MM.1S (cell line): ENCODE results near the gene SNX19.

Experiments
- EZH2 ChIP-seq: fragments of 300-600 bp; sonication (generic); optimal IDR thresholded peaks from 2 replicates; pipeline ENCODE3; 2017; ENCODE audit warnings: low read depth, mild to moderate bottlenecking, antibody characterized with exemption, low read length, mixed read lengths
- EZH2phosphoT487 ChIP-seq: fragments of 300-600 bp; sonication (generic); IDR thresholded peaks from 2 replicates; pipeline ENCODE4 v1.6.1; 2018; ENCODE audit warnings: antibody characterized with exemption, low read length
- TF ChIP-seq, protein P1 (sequence below): fragments of 300-600 bp; sonication (generic); IDR thresholded peaks from 2 replicates; pipeline ENCODE4 v1.5.1; 2016; ENCODE audit warnings: antibody characterized with exemption, low read length, mixed read lengths

DNA sequence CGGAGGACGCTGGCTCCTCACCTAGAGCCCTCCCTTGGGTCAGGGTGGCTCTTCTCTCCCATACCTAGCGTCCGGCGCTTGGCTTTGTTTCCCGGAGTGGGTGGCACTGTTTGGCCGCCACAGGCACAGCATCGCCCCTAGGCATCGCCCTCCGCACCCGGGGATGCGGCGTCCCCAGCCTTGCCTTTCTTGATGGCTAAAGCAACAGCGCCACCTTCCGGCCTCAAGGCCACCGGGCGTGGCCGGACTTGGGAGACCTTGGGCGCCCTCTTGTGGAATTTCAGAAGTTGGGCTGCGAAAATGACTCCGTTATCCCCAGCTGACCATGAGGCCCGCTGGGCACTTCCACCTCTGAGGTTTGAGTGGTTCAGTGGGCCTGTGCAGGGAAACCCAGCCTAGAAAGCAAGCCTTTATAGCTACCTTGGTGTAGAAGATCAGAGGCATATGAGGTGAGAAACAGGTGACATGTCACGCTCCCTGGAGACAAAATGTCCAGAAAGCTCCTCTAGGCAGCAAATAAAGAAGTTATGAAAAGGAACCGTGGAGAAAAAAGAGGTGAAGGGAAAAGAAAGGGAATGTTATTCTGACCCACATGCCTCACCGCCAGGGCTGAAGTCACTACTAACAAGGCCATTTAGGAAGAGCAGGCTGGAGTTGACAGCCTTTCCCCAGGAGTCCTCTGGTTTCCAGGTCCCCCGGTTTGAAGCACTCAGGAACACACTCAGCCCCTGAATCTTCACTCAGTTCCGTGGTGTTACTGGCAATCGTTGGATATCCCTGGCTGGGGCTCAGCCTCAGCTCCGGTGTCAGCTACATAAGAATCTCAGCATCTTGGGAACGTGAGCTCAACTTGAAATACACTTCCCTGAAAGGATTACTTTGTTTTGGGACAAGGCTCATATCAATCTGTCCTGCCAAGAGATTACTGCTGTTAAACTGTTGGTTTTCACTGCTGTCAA lies 54.1 kb downstream of the SNX19 start:
- no peak for TF ChIP-seq EZH2phosphoT487
- TF ChIP-seq EZH2, result no peak
- TF ChIP-seq, protein P1, sequence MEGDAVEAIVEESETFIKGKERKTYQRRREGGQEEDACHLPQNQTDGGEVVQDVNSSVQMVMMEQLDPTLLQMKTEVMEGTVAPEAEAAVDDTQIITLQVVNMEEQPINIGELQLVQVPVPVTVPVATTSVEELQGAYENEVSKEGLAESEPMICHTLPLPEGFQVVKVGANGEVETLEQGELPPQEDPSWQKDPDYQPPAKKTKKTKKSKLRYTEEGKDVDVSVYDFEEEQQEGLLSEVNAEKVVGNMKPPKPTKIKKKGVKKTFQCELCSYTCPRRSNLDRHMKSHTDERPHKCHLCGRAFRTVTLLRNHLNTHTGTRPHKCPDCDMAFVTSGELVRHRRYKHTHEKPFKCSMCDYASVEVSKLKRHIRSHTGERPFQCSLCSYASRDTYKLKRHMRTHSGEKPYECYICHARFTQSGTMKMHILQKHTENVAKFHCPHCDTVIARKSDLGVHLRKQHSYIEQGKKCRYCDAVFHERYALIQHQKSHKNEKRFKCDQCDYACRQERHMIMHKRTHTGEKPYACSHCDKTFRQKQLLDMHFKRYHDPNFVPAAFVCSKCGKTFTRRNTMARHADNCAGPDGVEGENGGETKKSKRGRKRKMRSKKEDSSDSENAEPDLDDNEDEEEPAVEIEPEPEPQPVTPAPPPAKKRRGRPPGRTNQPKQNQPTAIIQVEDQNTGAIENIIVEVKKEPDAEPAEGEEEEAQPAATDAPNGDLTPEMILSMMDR, result peak; percentile 100
